Thoracic aorta endothelial cell (primary cell): ENCODE data around the gene SHPK. TPM values are rescaled to one million over a fixed set of nuclear protein-coding genes. Genes with fewer than 3 reads are reported as not detected.

Source experiments
- total RNA-seq: library from RNA; depleted of rRNA; stranded (reverse); fragments of >200 nt; gene quantifications from 2 replicates; pipeline ENCODE4 v1.2.3, GENCODE V29; 2012

The SHPK gene, protein sequence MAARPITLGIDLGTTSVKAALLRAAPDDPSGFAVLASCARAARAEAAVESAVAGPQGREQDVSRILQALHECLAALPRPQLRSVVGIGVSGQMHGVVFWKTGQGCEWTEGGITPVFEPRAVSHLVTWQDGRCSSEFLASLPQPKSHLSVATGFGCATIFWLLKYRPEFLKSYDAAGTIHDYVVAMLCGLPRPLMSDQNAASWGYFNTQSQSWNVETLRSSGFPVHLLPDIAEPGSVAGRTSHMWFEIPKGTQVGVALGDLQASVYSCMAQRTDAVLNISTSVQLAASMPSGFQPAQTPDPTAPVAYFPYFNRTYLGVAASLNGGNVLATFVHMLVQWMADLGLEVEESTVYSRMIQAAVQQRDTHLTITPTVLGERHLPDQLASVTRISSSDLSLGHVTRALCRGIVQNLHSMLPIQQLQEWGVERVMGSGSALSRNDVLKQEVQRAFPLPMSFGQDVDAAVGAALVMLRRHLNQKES
- total RNA-seq: 12.2 and 19.2 TPM in 2 replicates

DNA sequence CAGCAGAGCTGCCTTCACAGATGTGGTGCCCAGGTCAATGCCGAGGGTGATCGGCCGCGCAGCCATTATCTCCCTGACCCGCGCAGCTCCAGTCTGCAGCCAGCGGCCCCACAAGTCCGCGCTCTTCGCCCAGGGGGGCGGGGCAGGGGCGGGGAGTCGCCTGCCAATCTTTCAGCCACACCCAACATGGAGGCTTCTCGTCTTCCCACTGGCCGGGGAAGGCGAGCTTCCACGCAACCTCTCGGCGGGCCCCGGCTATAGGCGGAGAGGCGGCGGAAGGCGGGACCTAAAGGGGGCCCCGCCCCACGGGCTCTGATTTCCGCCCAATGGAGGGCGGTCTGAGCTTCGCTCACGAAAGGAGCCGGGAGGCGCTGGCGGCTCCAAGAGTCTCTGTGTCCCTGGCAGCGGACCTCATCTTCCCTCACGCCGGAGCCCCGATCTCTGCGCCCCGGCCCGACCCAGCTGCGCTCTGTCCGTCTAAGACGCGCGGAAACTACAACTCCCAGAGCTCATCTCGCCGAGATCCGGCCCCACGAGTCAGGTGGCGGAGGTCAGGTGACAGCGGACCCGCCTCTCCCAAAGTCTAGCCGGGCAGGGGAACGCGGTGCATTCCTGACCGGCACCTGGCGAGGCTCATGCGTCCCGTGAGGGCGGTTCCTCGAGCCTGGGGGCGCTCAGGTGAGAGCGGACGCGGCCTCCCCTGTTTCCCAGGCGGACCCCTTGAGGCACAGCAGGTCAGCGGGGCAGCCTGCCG, at the start of gene SHPK, which contains the start of gene CTNS:
Gene SHPK, minus strand, starts transcription at position 97 of the 754 bp plus-strand sequence. Its CDS starts 31 bp downstream, at position 66.
Gene CTNS, plus strand, starts transcription at position 607 of the 754 bp plus-strand sequence. CDS start 3,447 bp downstream, outside the sequence.

DNA sequence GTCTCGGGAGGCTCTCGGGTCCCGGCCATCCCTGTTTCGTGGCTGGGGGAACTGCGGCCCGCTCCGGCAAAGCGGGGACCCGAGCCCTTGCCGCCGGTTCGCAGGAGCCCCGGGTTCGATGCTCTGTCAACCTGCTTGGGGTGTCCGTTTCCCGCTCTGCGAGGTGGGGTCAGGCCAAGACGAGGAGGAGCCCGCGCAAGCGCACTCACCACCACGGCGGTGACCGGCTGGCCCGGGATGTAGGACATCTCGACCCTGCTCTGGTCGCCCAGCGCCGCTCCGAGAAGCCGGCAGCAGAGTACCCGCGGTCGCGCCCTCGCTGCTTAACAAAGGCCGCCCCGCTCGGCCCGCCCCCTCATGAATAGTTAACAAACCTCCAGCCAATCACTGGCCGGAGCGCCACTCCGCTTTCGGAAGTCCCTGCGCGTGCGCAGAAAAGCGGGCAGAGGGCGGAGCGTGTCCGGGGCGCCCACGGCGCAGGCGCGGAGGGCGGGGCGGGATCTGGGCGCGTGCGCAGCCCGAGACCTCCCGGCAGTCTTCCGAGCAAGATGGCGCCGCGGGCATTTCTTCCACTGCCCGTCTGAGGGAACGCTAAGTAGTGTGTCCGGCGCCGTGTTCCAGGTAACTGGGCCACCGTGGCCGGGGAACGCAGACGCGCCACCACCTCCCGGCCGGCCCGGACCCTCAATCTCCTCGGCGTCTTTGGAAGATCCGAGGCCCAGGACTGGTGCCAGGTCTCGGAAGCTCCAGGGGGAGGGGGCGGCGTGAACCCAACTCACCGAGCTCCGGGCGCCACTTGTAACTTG, 32.4 kb upstream of the SHPK start, which contains the start of the genes EMC6 and TAX1BP3:
Gene EMC6, plus strand, starts transcription at position 534 of the 806 bp plus-strand sequence. CDS start 335 bp downstream, outside the sequence.
Gene TAX1BP3, minus strand, starts transcription at position 300 of the 806 bp plus-strand sequence. Its CDS starts 52 bp downstream, at position 248.

Other genes with a start within 250 kb of the SHPK start
- not detected in 2 replicates for gene OR3A2, start 249.9 kb downstream of the SHPK start, total RNA-seq
- not detected in 2 replicates for gene OR1E1, start 237.8 kb downstream of the SHPK start, total RNA-seq
- gene OR3A3, start 224.9 kb downstream of the SHPK start, total RNA-seq: not detected in 2 replicates
- not detected in 2 replicates for gene OR1E2, start 202.4 kb downstream of the SHPK start, total RNA-seq
- 0.40 and 0.65 TPM in 2 replicates for gene SPATA22, start 164.4 kb downstream of the SHPK start, total RNA-seq
- under 0.01 TPM in 1 of 2 replicates, not detected in the other for gene ASPA, start 160.3 kb downstream of the SHPK start, total RNA-seq
- gene TRPV3, start 78.4 kb downstream of the SHPK start, total RNA-seq: under 0.01 TPM in 1 of 2 replicates, not detected in the other
- 0.80 and 1.4 TPM in 2 replicates for gene TRPV1, start 26.8 kb downstream of the SHPK start, total RNA-seq
- 21.0 and 25.1 TPM in 2 replicates for gene CTNS, start 510 bp upstream of the SHPK start, total RNA-seq
- gene TAX1BP3, start 32.3 kb upstream of the SHPK start, total RNA-seq: 159 and 179 TPM in 2 replicates
- gene EMC6, start 32.6 kb upstream of the SHPK start, total RNA-seq: 16.9 and 26.9 TPM in 2 replicates
- gene P2RX5, start 59.9 kb upstream of the SHPK start, total RNA-seq: 0.27 and 1.7 TPM in 2 replicates
- gene HASPIN, start 87.7 kb upstream of the SHPK start, total RNA-seq: 11.8 and 22.0 TPM in 2 replicates
- gene ITGAE, start 164.9 kb upstream of the SHPK start, total RNA-seq: 19.1 and 22.2 TPM in 2 replicates
- gene NCBP3, start 210.0 kb upstream of the SHPK start, total RNA-seq: 40.7 and 48.7 TPM in 2 replicates